Measurements from ENCODE around the gene STARD13. TPM values are rescaled to one million over a fixed set of nuclear protein-coding genes. Genes with fewer than 3 reads are reported as not detected.
A peak's percentile ranks its signal among the peaks of the same experiment; 100 is the strongest.

STARD13 gene
- total and polyA plus RNA-seq, 4 donors: 2.7 to 15.3 (median 5.7) TPM

DNA sequence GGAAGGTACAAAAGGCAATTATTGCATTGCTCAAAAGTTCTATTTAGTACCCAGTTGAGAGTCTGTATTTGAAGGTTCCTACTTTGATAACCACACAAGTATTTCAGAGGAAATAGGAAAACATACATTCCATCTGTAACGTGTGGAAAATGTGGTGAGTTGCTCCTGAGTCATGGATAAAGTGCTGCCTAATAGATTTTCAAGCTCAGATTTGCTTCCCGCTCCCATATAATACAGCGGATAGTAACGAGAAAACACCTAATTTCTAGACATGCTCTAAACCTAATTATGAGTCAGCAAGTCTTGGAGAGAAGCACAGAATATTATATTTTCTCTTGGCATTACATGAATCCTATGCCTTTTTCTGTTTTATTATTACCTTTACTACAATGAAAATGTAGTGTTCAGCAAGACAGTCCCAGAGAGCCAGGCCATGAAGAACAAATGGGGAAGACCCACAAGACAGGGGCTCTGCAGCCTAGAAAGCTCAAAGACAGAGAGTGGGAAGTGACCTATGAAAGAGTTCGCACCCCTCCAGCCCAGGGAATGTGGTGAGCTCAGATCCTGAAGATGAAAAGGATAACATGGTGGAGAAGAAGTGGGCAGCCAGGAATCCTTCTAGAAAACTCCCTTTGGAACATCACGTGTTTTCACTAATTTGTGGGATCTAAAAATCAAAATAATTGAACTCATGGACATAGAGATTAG lies 116.1 kb downstream of the STARD13 start:
- Histone ChIP-seq H3K4me1 (ENCODE audit: control insufficient read depth in 4 of 4, insufficient read depth in 4 of 4, low read length in 3 of 4) (peaks cover 6 to 27% (median 23%) of the 10 kb centered on the region in 4 donors), H3K9me3 (ENCODE audit: control insufficient read depth in 4 of 4, low read length in 3 of 4) (no peaks in the 10 kb centered on the region), H3K4me3 (ENCODE audit: low read depth in 1 of 3, low read length in 3 of 3) (no peak overlapping the region), H3K27ac (ENCODE audit: low read depth in 1 of 2, low read length in 2 of 2) (peak overlapping the region; percentile 58 to 76), H3K27me3 (ENCODE audit: control insufficient read depth in 4 of 4, insufficient read depth in 4 of 4, low read length in 3 of 4) (no peaks in the 10 kb centered on the region), H3K9ac (ENCODE audit: low read depth in 1 of 2, low read length in 2 of 2) (no peak overlapping the region), H3K36me3 (ENCODE audit: control insufficient read depth in 4 of 4, insufficient read depth in 3 of 4, low read depth in 1 of 4, low read length in 3 of 4) (peaks cover 0 to 7% (median 0%) of the 10 kb centered on the region in 4 donors)
- WGBS: 94% methylated on average over 6 of the region's 6 CpGs
- DNase-seq (ENCODE audit: low spot score): no peak
- no peak for TF ChIP-seq RXRA (IDR thresholded peaks at IDR 0.05)

DNA sequence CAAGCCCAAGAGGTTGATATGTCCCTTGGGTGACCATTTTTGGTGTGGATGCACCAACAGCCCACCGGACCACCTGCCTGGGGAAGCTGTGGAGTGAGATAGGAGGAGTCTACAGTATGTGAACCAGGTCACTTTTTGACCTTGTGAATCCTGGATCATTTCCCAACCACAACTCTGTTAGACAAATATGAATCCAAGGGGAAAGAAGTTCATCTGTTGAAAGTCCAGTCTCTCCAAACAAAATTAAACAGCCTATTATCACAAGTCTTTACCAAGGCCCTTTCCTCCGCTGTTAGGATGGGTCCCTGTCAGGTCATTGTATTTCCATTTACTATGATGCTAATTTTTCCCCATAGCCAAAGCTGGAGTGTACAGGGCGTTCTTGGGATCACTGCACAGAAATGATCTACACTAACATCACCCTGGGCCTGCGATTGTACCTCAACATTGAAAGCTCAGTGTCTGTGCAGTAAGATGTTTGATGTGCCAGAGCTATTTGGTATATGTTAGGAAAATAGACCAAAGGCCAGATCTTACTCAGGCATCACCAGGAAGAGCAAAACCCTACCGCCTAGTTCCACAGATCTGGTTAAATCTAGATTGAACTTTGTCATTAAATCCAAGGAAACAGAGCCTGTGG lies 117.1 kb downstream of the STARD13 start:
- Histone ChIP-seq H3K36me3 (ENCODE audit: control insufficient read depth in 4 of 4, insufficient read depth in 3 of 4, low read depth in 1 of 4, low read length in 3 of 4) (peaks cover 0 to 7% (median 1%) of the 10 kb centered on the region in 4 donors), H3K9ac (ENCODE audit: low read depth in 1 of 2, low read length in 2 of 2) (no peak overlapping the region), H3K4me1 (ENCODE audit: control insufficient read depth in 4 of 4, insufficient read depth in 4 of 4, low read length in 3 of 4) (peaks cover 6 to 27% (median 23%) of the 10 kb centered on the region in 4 donors), H3K27me3 (ENCODE audit: control insufficient read depth in 4 of 4, insufficient read depth in 4 of 4, low read length in 3 of 4) (no peaks in the 10 kb centered on the region), H3K4me3 (ENCODE audit: low read depth in 1 of 3, low read length in 3 of 3) (no peak overlapping the region), H3K9me3 (ENCODE audit: control insufficient read depth in 4 of 4, low read length in 3 of 4) (no peaks in the 10 kb centered on the region), H3K27ac (ENCODE audit: low read depth in 1 of 2, low read length in 2 of 2) (peak overlapping the region; percentile 58 to 76)
- 31% methylated on average over 5 of the region's 5 CpGs for WGBS
- TF ChIP-seq, protein P1, sequence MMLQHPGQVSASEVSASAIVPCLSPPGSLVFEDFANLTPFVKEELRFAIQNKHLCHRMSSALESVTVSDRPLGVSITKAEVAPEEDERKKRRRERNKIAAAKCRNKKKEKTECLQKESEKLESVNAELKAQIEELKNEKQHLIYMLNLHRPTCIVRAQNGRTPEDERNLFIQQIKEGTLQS (IDR thresholded peaks at IDR 0.05): no peak
- TF ChIP-seq, protein P2, sequence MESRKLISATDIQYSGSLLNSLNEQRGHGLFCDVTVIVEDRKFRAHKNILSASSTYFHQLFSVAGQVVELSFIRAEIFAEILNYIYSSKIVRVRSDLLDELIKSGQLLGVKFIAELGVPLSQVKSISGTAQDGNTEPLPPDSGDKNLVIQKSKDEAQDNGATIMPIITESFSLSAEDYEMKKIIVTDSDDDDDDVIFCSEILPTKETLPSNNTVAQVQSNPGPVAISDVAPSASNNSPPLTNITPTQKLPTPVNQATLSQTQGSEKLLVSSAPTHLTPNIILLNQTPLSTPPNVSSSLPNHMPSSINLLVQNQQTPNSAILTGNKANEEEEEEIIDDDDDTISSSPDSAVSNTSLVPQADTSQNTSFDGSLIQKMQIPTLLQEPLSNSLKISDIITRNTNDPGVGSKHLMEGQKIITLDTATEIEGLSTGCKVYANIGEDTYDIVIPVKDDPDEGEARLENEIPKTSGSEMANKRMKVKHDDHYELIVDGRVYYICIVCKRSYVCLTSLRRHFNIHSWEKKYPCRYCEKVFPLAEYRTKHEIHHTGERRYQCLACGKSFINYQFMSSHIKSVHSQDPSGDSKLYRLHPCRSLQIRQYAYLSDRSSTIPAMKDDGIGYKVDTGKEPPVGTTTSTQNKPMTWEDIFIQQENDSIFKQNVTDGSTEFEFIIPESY (IDR thresholded peaks at IDR 0.05): no peak
- TF ChIP-seq HNF4G (IDR thresholded peaks at IDR 0.05): peak; percentile 53
- peak; percentile 79 to 93 for TF ChIP-seq HNF4A (conservative IDR thresholded peaks at IDR 0.05)
- TF ChIP-seq, protein P3, sequence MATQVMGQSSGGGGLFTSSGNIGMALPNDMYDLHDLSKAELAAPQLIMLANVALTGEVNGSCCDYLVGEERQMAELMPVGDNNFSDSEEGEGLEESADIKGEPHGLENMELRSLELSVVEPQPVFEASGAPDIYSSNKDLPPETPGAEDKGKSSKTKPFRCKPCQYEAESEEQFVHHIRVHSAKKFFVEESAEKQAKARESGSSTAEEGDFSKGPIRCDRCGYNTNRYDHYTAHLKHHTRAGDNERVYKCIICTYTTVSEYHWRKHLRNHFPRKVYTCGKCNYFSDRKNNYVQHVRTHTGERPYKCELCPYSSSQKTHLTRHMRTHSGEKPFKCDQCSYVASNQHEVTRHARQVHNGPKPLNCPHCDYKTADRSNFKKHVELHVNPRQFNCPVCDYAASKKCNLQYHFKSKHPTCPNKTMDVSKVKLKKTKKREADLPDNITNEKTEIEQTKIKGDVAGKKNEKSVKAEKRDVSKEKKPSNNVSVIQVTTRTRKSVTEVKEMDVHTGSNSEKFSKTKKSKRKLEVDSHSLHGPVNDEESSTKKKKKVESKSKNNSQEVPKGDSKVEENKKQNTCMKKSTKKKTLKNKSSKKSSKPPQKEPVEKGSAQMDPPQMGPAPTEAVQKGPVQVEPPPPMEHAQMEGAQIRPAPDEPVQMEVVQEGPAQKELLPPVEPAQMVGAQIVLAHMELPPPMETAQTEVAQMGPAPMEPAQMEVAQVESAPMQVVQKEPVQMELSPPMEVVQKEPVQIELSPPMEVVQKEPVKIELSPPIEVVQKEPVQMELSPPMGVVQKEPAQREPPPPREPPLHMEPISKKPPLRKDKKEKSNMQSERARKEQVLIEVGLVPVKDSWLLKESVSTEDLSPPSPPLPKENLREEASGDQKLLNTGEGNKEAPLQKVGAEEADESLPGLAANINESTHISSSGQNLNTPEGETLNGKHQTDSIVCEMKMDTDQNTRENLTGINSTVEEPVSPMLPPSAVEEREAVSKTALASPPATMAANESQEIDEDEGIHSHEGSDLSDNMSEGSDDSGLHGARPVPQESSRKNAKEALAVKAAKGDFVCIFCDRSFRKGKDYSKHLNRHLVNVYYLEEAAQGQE (IDR thresholded peaks at IDR 0.05): peak; percentile 28
- TF ChIP-seq SP1 (IDR thresholded peaks at IDR 0.05): peak; percentile 82
- TF ChIP-seq, protein P4, sequence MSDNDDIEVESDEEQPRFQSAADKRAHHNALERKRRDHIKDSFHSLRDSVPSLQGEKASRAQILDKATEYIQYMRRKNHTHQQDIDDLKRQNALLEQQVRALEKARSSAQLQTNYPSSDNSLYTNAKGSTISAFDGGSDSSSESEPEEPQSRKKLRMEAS (IDR thresholded peaks at IDR 0.05): no peak
- TF ChIP-seq, protein P5, sequence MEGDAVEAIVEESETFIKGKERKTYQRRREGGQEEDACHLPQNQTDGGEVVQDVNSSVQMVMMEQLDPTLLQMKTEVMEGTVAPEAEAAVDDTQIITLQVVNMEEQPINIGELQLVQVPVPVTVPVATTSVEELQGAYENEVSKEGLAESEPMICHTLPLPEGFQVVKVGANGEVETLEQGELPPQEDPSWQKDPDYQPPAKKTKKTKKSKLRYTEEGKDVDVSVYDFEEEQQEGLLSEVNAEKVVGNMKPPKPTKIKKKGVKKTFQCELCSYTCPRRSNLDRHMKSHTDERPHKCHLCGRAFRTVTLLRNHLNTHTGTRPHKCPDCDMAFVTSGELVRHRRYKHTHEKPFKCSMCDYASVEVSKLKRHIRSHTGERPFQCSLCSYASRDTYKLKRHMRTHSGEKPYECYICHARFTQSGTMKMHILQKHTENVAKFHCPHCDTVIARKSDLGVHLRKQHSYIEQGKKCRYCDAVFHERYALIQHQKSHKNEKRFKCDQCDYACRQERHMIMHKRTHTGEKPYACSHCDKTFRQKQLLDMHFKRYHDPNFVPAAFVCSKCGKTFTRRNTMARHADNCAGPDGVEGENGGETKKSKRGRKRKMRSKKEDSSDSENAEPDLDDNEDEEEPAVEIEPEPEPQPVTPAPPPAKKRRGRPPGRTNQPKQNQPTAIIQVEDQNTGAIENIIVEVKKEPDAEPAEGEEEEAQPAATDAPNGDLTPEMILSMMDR (IDR thresholded peaks at IDR 0.05; ENCODE audit: low read depth, low read length, missing input control): no peak
- TF ChIP-seq EGR1 (IDR thresholded peaks at IDR 0.05; ENCODE audit: low read depth in 2 of 2): no peak
- TF ChIP-seq RXRA (IDR thresholded peaks at IDR 0.05): peak; percentile 84 to 95
- peak; percentile 66 for TF ChIP-seq NR2F2 (IDR thresholded peaks at IDR 0.05)
- peak; percentile 44 to 46 for TF ChIP-seq JUND (IDR thresholded peaks at IDR 0.05)
- TF ChIP-seq FOXA2 (IDR thresholded peaks at IDR 0.05): peak; percentile 45
- TF ChIP-seq RAD21 (IDR thresholded peaks at IDR 0.05): peak; percentile 23 to 33
- TF ChIP-seq GABPA (IDR thresholded peaks at IDR 0.05 in 1 of 2, conservative IDR thresholded peaks at IDR 0.05 in 1 of 2): no peak
- TF ChIP-seq FOXA1 (IDR thresholded peaks at IDR 0.05): peak; percentile 42
- no peak for TF ChIP-seq TAF1 (conservative IDR thresholded peaks at IDR 0.05)
- peak; percentile 29 for TF ChIP-seq YY1 (IDR thresholded peaks at IDR 0.05)
- no peak for DNase-seq (ENCODE audit: low spot score)

All from liver (tissue), 9 donors.